ENCODE measurements around the gene TNK2. TPM values are rescaled to one million over a fixed set of nuclear protein-coding genes. Genes with fewer than 3 reads are reported as not detected.
A peak's percentile ranks its signal among the peaks of the same experiment; 100 is the strongest.
"Not testable (repeated sequence)": the region's sequence is repeated elsewhere in the genome, so short reads cannot be mapped to it uniquely, and the experiment has no call there.

TNK2 gene
- total RNA-seq: 10 to 100 TPM; 12.6 to 52.5 (median 25.3) TPM
- long read RNA-seq: 0 reads

- intact Hi-C loops (cut with DNase I): no loop called here
- peaks cover 0 to 62% (median 31%) of the 10 kb centered on the region in 4 donors for H3K4me1 ChIP-seq
- ATAC-seq: peak; percentile 41 to 59 (median 46)
Observed at GRCh38 chr3:195907934-195908693, at the start of gene TNK2. TNK2 (minus strand) TSS chr3:195908551; CDS start chr3:195888588, 19,963 bp downstream.

GRCh38 chr3:195956577-195956976 lies 48.2 kb upstream of the TNK2 start:
- intact Hi-C loops (cut with DNase I): no loop called here
- Histone ChIP-seq H3K4me1 (peaks cover 0 to 20% (median 6%) of the 10 kb centered on the region in 4 donors), H3K36me3 (no peaks in the 10 kb centered on the region), H3K9me3 (no peaks in the 10 kb centered on the region), H3K27ac (no peak overlapping the region), H3K4me3 (no peak overlapping the region), H3K27me3 (no peaks in the 10 kb centered on the region)
- no peak for TF ChIP-seq POLR2A (IDR thresholded peaks at IDR 0.05)
- no peak for TF ChIP-seq CTCF (IDR thresholded peaks at IDR 0.05)
- ATAC-seq (no peak), DNase-seq (no peak)
- 86% methylated on average over 5 of the region's 7 CpGs for WGBS (ENCODE audit: insufficient coverage, low coverage, low lambda C conversion rate, missing lambda C conversion rate)

More at GRCh38 chr3:195907934-195908693, at the start of gene TNK2:
- TF ChIP-seq CTCF (IDR thresholded peaks at IDR 0.05): no peak
- peak; percentile 16 for TF ChIP-seq POLR2A (IDR thresholded peaks at IDR 0.05)
- Histone ChIP-seq H3K36me3 (no peaks in the 10 kb centered on the region), H3K27ac (peak within 1 kb of the TSS; percentile 56 to 71 (median 62)), H3K27me3 (no peaks in the 10 kb centered on the region), H3K4me3 (peak within 1 kb of the TSS; percentile 59 to 70 (median 61)), H3K9me3 (no peaks in the 10 kb centered on the region)
- peak; percentile 67 to 79 (median 79) for DNase-seq
- WGBS (ENCODE audit: insufficient coverage, low coverage, low lambda C conversion rate, missing lambda C conversion rate): 0% methylated on average over 24 of the region's 35 CpGs

GRCh38 chr3:195955416-195955841 lies 47.1 kb upstream of the TNK2 start:
- H3K27me3 ChIP-seq; H3K9me3 ChIP-seq; H3K27ac ChIP-seq; H3K4me3 ChIP-seq; H3K36me3 ChIP-seq; ATAC-seq; intact Hi-C loops (cut with DNase I): not testable (repeated sequence)
- peaks cover 0 to 20% (median 6%) of the 10 kb centered on the region in 4 donors for H3K4me1 ChIP-seq
- peak in 1 of 3 donors; percentile 65 for DNase-seq
- WGBS (ENCODE audit: insufficient coverage, low coverage, low lambda C conversion rate, missing lambda C conversion rate): 54% methylated on average over 10 of the region's 20 CpGs

- WGBS (ENCODE audit: insufficient coverage, low coverage, low lambda C conversion rate, missing lambda C conversion rate): 4% methylated on average over 5 of the region's 27 CpGs
- DNase-seq; intact Hi-C loops (cut with DNase I); H3K36me3 ChIP-seq; H3K27me3 ChIP-seq; H3K9me3 ChIP-seq: not testable (repeated sequence)
- H3K27ac ChIP-seq: peak overlapping the region in 1 of 3 donors; percentile 29
- peak overlapping the region in 2 of 3 donors; percentile 37 to 54 for H3K4me3 ChIP-seq
- peaks cover 0 to 13% (median 5%) of the 10 kb centered on the region in 4 donors for H3K4me1 ChIP-seq
- peak; percentile 37 to 63 (median 45) for ATAC-seq
Observed at GRCh38 chr3:195954752-195955119, 46.4 kb upstream of the TNK2 start.

GRCh38 chr3:195954052-195954751 lies 45.9 kb upstream of the TNK2 start:
- no CpG with 5 or more reads among the region's 84 CpGs for WGBS (ENCODE audit: insufficient coverage, low coverage, low lambda C conversion rate, missing lambda C conversion rate)
- H3K36me3 ChIP-seq; H3K27me3 ChIP-seq; intact Hi-C loops (cut with DNase I); H3K9me3 ChIP-seq: not testable (repeated sequence)
- peaks cover 0 to 11% (median 4%) of the 10 kb centered on the region in 4 donors for H3K4me1 ChIP-seq
- ATAC-seq (peak; percentile 93 to 96 (median 94)), DNase-seq (peak; percentile 86 to 92 (median 90))
- TF ChIP-seq POLR2A (IDR thresholded peaks at IDR 0.05): peak; percentile 50
- peak overlapping the region in 1 of 3 donors; percentile 29 for H3K27ac ChIP-seq
- H3K4me3 ChIP-seq: peak overlapping the region in 2 of 3 donors; percentile 37 to 54

GRCh38 chr3:195952590-195952989 lies 44.2 kb upstream of the TNK2 start:
- WGBS (ENCODE audit: insufficient coverage, low coverage, low lambda C conversion rate, missing lambda C conversion rate): no CpG with 5 or more reads among the region's 10 CpGs

GRCh38 chr3:195951443-195952177 lies 43.3 kb upstream of the TNK2 start:
- ATAC-seq; H3K27me3 ChIP-seq; H3K4me3 ChIP-seq; intact Hi-C loops (cut with DNase I); DNase-seq; H3K27ac ChIP-seq; H3K36me3 ChIP-seq; H3K4me1 ChIP-seq; H3K9me3 ChIP-seq: not testable (repeated sequence)
- WGBS (ENCODE audit: insufficient coverage, low coverage, low lambda C conversion rate, missing lambda C conversion rate): no CpG with 5 or more reads among the region's 9 CpGs

More at GRCh38 chr3:195952590-195952989, 44.2 kb upstream of the TNK2 start:
- ATAC-seq; H3K27ac ChIP-seq; H3K9me3 ChIP-seq; H3K27me3 ChIP-seq; H3K4me3 ChIP-seq; intact Hi-C loops (cut with DNase I); DNase-seq; H3K36me3 ChIP-seq; H3K4me1 ChIP-seq: not testable (repeated sequence)

- H3K27ac ChIP-seq; H3K4me3 ChIP-seq; H3K9me3 ChIP-seq; intact Hi-C loops (cut with DNase I); DNase-seq; H3K27me3 ChIP-seq; ATAC-seq; H3K4me1 ChIP-seq; H3K36me3 ChIP-seq: not testable (repeated sequence)
- WGBS (ENCODE audit: insufficient coverage, low coverage, low lambda C conversion rate, missing lambda C conversion rate): 86% methylated on average over 4 of the region's 13 CpGs
Observed at GRCh38 chr3:195950731-195951130, 42.4 kb upstream of the TNK2 start.
